ENCODE measurements around the gene WIZ. TPM values are rescaled to one million over a fixed set of nuclear protein-coding genes. Genes with fewer than 3 reads are reported as not detected.
"Not testable (repeated sequence)": the region's sequence is repeated elsewhere in the genome, so short reads cannot be mapped to it uniquely, and the experiment has no call there.

WIZ gene
- total RNA-seq, 2 donors from 2014 or later: 55.9 to 93.3 TPM

DNA sequence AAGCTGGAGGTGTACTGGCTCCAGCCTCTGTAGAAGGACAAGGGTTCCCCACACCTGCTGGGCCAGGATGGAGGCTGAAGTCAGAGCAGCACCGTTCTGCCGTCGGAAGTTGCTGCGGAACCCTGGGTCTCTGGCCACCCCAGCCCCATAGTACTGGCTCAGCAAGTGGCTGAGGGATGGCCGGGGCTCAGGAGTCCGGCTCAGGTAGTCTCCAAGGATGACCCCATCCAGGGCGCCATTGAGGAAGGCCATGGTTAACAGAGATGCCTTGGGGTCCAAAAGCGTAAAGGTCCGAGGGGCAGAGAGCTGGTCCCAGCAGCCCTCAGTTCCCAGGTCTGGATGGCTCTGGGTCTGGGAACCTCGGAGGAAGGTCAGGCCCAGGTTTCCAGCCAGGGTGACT is 25.9 kb upstream of the WIZ start:
- TF ChIP-seq POLR2A (IDR thresholded peaks at IDR 0.05) (no peak), POLR2AphosphoS5 (IDR thresholded peaks at IDR 0.05) (no peak)
- TF ChIP-seq, protein P1, sequence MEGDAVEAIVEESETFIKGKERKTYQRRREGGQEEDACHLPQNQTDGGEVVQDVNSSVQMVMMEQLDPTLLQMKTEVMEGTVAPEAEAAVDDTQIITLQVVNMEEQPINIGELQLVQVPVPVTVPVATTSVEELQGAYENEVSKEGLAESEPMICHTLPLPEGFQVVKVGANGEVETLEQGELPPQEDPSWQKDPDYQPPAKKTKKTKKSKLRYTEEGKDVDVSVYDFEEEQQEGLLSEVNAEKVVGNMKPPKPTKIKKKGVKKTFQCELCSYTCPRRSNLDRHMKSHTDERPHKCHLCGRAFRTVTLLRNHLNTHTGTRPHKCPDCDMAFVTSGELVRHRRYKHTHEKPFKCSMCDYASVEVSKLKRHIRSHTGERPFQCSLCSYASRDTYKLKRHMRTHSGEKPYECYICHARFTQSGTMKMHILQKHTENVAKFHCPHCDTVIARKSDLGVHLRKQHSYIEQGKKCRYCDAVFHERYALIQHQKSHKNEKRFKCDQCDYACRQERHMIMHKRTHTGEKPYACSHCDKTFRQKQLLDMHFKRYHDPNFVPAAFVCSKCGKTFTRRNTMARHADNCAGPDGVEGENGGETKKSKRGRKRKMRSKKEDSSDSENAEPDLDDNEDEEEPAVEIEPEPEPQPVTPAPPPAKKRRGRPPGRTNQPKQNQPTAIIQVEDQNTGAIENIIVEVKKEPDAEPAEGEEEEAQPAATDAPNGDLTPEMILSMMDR (IDR thresholded peaks at IDR 0.05): no peak
- Histone ChIP-seq H3K36me3 (no peaks in the 10 kb centered on the region), H3K27ac (no peak overlapping the region), H3K4me3 (no peak overlapping the region), H3K9me3 (no peaks in the 10 kb centered on the region), H3K27me3 (replicated peaks; ENCODE audit: insufficient read depth) (no peaks in the 10 kb centered on the region), H3K4me1 (replicated peaks) (peaks cover 9% of the 10 kb centered on the region)
- 95% methylated on average over 10 of the region's 10 CpGs for WGBS
- intact Hi-C loops (cut with DNase I): no loop called here
- no peak for DNase-seq (ENCODE audit: low spot score)

DNA sequence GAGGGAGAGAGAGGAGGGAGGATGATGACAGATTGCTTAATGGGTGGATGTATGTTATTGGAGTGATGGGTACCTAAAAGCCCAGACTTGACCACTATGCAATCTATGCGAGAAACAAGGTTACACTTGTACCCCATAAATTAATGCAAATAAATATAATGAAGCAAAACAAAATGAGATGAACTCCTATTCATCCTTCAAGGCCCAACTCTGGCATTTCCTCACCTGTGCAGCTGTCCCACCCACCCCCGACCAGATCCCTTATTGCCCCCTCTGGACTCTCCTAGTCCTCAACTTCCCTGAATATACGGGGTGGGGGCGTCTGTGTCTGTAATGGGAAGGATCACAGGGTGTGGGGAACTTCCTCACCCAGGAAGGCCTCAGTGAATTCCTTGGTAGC is 25.4 kb upstream of the WIZ start:
- DNase-seq (ENCODE audit: low spot score): no peak
- Histone ChIP-seq H3K4me1 (replicated peaks) (peaks cover 4% of the 10 kb centered on the region), H3K9me3 (no peaks in the 10 kb centered on the region), H3K27ac (no peak overlapping the region), H3K36me3 (no peaks in the 10 kb centered on the region), H3K4me3 (no peak overlapping the region), H3K27me3 (replicated peaks; ENCODE audit: insufficient read depth) (no peaks in the 10 kb centered on the region)
- intact Hi-C loops (cut with DNase I): no loop called here
- 72% methylated on average over 4 of the region's 4 CpGs for WGBS
- TF ChIP-seq POLR2A (IDR thresholded peaks at IDR 0.05) (no peak), POLR2AphosphoS5 (IDR thresholded peaks at IDR 0.05) (no peak)
- TF ChIP-seq, protein P1 (IDR thresholded peaks at IDR 0.05): no peak

DNA sequence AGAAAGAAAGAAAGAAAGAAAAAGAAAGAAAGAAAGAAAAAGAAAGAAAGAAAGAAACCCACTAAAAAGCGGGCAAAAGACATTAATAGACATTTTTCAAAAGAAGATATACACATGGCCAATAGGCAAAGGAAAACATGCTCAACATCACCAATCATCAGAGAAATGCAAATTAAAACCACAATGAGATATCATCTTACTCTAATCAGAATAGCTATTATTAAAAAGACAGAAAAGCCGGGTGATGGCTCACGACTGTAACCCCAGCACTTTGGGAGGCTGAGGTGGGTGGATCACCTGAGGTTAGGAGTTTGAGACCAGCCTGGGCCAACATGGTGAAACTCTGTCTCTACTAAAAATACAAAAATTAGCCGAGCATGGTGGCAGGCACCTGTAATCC is 24.1 kb upstream of the WIZ start:
- H3K9me3 ChIP-seq; H3K27me3 ChIP-seq (replicated peaks; ENCODE audit: insufficient read depth); H3K36me3 ChIP-seq; H3K4me1 ChIP-seq (replicated peaks); H3K27ac ChIP-seq; H3K4me3 ChIP-seq; intact Hi-C loops (cut with DNase I); DNase-seq (ENCODE audit: low spot score): not testable (repeated sequence)
- WGBS: 42% methylated on average over 4 of the region's 4 CpGs

DNA sequence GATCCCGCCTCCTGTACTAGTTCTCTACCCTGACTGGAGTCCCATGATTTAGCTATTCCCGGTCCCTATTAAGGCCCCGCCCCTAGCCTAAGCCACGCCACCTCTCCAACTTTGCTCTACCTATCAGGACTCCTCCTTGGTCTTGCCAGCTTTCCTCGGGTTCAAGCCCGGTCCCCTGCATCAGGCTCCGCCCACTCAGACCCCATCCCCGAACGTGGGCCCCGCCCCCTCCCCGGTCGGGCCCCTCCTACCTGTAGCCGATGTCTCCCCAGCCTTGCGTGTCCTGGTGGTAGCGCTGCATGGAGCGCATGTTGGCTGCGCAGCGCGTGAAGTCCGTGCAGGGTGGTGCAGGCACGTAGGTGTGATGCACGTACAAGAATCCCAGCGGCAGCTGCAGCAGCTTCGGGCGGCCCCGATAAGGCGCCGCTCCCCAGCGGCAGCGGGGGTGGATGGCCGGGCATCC is 21.9 kb upstream of the WIZ start:
- TF ChIP-seq POLR2A (IDR thresholded peaks at IDR 0.05) (no peak), POLR2AphosphoS5 (IDR thresholded peaks at IDR 0.05) (no peak)
- TF ChIP-seq, protein P1 (IDR thresholded peaks at IDR 0.05): no peak
- WGBS: 49% methylated on average over 31 of the region's 31 CpGs
- Histone ChIP-seq H3K9me3 (no peaks in the 10 kb centered on the region), H3K27me3 (replicated peaks; ENCODE audit: insufficient read depth) (no peaks in the 10 kb centered on the region), H3K36me3 (no peaks in the 10 kb centered on the region), H3K4me1 (replicated peaks) (no peaks in the 10 kb centered on the region), H3K27ac (no peak overlapping the region), H3K4me3 (no peak overlapping the region)
- intact Hi-C loops (cut with DNase I): no loop called here
- DNase-seq (ENCODE audit: low spot score): no peak

DNA sequence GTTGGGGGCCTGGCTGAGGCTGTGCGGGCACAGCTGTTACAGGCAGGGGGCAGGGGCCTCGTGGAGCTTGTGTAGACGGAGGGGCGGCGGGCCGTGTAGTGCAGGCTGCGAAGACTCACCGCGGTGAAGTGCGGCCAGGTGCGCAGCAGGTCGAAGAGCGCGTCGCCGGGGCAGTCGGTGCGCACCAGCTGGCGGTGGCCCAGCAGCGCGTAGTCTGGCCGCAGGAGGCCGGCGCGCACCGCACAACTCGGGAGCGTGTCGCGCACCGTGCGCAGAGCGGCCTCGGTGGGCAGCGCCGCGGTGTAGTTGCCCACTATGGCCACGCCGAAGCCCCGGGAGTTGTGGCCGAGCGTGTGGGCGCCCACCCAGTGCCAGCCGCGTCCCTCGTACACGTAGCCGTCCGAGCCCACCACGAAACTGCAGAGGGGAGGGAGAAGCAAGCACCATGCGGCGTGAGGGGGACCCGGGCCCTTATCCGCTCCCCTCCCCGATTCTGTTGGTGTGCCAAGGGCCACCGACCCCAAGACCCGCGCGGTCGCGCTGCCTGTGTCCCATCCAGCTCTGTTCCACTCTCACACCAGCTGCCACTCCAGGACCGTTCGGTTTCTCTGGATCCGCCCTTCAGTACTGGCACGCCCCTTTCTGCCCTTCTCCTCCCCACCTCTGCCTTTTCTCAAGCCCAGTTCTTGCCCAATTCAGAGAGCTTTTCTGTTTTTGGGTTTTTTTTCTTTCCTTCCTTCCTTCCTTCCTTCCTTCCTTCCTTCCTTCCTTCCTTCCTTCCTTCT is 19.9 kb upstream of the WIZ start:
- 4% methylated on average over 65 of the region's 65 CpGs for WGBS
- H3K27me3 ChIP-seq (replicated peaks; ENCODE audit: insufficient read depth): no peaks in the 10 kb centered on the region

More for the DNA sequence above, 19.9 kb upstream of the WIZ start:
- TF ChIP-seq, protein P1 (IDR thresholded peaks at IDR 0.05): no peak
- TF ChIP-seq POLR2A (IDR thresholded peaks at IDR 0.05): no peak
- TF ChIP-seq POLR2AphosphoS5 (IDR thresholded peaks at IDR 0.05): no peak
- no peak overlapping the region for H3K27ac ChIP-seq
- no peaks in the 10 kb centered on the region for H3K4me1 ChIP-seq (replicated peaks)
- H3K9me3 ChIP-seq: no peaks in the 10 kb centered on the region
- no peaks in the 10 kb centered on the region for H3K36me3 ChIP-seq
- no peak for DNase-seq (ENCODE audit: low spot score)
- H3K4me3 ChIP-seq: peak overlapping the region; percentile 1 to 27
- intact Hi-C loops (cut with DNase I): no loop called here

All from prostate gland (tissue), 2 donors.